Measurements from ENCODE around the gene ATRIP. TPM values are rescaled to one million over a fixed set of nuclear protein-coding genes. Genes with fewer than 3 reads are reported as not detected.
"Not testable (repeated sequence)": the region's sequence is repeated elsewhere in the genome, so short reads cannot be mapped to it uniquely, and the experiment has no call there.

Gene ATRIP
- total RNA-seq, 1 donor from 2014 or later: 15.8 TPM

DNA sequence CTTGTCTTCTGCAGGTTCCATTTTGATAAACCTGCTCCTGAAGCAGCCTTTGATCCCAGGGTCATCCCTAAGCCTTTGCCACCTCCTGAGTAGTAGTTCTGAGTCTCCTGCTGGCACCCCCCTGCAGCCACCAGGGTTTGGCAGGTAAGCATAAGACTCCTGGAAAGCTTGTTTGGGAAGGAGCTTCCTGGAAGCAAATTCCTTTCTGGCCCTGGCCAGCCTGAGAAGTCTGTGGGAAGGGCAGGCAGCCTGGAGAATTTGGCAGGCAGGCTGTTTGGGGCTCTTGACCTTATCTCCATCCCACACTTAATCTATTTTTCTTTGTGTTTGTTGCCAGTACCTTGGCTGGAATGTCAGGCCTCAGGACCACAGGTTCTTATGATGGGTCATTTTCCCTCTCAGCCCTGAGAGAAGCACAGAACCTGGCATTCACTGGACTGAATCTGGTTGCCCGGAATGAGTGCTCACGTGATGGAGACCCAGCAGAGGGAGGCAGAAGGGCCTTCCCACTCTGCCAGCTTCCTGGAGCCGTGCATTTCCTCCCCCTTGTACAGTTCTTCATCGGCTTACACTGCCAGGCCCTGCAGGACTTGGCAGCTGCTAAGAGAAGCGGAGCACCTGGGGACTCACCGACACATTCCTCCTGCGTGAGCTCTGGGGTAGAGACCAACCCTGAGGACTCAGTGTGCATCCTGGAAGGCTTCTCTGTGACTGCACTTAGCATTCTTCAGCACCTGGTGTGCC lies 13.4 kb downstream of the ATRIP start:
- Mint-ChIP-seq H3K9me3 (ENCODE audit: unreplicated experiment) (no peaks in the 10 kb centered on the region), H3K4me1 (ENCODE audit: low read depth, unreplicated experiment) (no peaks in the 10 kb centered on the region), H3K36me3 (ENCODE audit: unreplicated experiment) (no peaks in the 10 kb centered on the region), H3K27ac (ENCODE audit: unreplicated experiment) (no peak overlapping the region), H3K27me3 (ENCODE audit: unreplicated experiment) (no peaks in the 10 kb centered on the region), H3K4me3 (ENCODE audit: unreplicated experiment) (no peak overlapping the region)
- TF ChIP-seq, protein P1, sequence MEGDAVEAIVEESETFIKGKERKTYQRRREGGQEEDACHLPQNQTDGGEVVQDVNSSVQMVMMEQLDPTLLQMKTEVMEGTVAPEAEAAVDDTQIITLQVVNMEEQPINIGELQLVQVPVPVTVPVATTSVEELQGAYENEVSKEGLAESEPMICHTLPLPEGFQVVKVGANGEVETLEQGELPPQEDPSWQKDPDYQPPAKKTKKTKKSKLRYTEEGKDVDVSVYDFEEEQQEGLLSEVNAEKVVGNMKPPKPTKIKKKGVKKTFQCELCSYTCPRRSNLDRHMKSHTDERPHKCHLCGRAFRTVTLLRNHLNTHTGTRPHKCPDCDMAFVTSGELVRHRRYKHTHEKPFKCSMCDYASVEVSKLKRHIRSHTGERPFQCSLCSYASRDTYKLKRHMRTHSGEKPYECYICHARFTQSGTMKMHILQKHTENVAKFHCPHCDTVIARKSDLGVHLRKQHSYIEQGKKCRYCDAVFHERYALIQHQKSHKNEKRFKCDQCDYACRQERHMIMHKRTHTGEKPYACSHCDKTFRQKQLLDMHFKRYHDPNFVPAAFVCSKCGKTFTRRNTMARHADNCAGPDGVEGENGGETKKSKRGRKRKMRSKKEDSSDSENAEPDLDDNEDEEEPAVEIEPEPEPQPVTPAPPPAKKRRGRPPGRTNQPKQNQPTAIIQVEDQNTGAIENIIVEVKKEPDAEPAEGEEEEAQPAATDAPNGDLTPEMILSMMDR (IDR thresholded peaks at IDR 0.05; ENCODE audit: partially characterized antibody, unreplicated experiment): no peak
- DNase-seq: no peak

DNA sequence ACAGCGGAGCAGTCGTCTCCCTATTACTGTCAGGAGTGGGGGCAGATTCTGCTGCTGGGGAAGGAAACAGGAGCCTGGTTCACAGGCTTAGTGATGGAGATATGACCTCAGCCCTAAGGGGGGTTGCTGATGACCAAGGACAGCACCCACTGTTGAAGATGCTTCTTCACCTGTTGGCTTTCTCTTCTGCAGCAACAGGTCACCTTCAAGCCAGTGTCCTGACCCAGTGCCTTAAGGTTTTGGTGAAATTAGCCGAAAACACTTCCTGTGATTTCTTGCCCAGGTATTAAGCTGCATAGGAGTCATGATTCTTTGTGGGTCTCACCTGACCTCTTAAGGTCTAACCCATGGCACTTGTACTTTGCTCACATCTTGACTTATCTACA lies 14.0 kb downstream of the ATRIP start:
- Mint-ChIP-seq H3K9me3 (ENCODE audit: unreplicated experiment) (peaks cover under 1% of the 10 kb centered on the region), H3K36me3 (ENCODE audit: unreplicated experiment) (no peaks in the 10 kb centered on the region), H3K4me1 (ENCODE audit: low read depth, unreplicated experiment) (peaks cover 3% of the 10 kb centered on the region), H3K27me3 (ENCODE audit: unreplicated experiment) (no peaks in the 10 kb centered on the region), H3K27ac (ENCODE audit: unreplicated experiment) (no peak overlapping the region), H3K4me3 (ENCODE audit: unreplicated experiment) (no peak overlapping the region)
- TF ChIP-seq, protein P1 (IDR thresholded peaks at IDR 0.05; ENCODE audit: partially characterized antibody, unreplicated experiment): no peak
- DNase-seq: no peak

DNA sequence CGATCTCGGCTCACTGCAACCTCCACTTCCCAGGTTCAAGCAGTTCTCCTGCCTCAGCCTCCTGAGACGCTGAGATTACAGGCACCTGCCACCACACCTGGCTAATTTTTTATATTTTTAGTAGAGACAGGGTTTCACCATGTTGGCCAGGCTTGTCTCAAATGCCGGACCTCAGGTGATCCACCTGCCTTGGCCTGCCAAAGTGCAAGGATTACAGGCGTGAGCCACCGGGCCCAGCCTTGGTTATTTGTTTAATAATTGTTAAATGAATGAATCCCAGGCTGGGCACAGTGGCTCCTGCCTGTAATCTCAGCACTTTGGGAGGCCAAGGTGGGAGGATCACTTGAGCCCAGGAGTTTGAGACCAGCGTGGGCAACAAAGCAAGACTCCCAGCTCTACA lies 15.2 kb downstream of the ATRIP start:
- H3K27ac Mint-ChIP-seq (ENCODE audit: unreplicated experiment); DNase-seq; H3K36me3 Mint-ChIP-seq (ENCODE audit: unreplicated experiment); H3K27me3 Mint-ChIP-seq (ENCODE audit: unreplicated experiment); H3K4me3 Mint-ChIP-seq (ENCODE audit: unreplicated experiment); H3K9me3 Mint-ChIP-seq (ENCODE audit: unreplicated experiment); H3K4me1 Mint-ChIP-seq (ENCODE audit: low read depth, unreplicated experiment): not testable (repeated sequence)

DNA sequence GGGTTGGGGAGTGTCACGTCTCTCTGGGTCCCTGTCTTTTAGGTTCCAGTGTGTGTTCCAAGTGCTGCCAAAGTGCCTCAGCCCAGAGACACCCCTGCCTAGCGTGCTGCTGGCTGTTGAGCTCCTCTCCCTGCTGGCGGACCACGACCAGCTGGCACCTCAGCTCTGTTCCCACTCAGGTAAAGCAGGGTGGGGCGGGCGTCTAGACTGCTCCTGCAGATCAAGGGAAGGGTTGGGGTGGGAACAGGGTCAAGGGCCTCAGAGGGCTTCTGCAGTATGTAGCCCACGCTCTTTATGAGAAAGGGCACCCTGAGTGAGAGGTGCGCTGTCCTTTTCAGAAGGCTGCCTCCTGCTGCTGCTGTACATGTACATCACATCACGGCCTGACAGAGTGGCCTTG lies 17.2 kb downstream of the ATRIP start:
- TF ChIP-seq, protein P1 (IDR thresholded peaks at IDR 0.05; ENCODE audit: partially characterized antibody, unreplicated experiment): no peak
- H3K36me3 Mint-ChIP-seq (ENCODE audit: unreplicated experiment): peaks cover 7% of the 10 kb centered on the region
- H3K27me3 Mint-ChIP-seq (ENCODE audit: unreplicated experiment): peaks cover 12% of the 10 kb centered on the region
- no peak overlapping the region for H3K4me3 Mint-ChIP-seq (ENCODE audit: unreplicated experiment)
- H3K27ac Mint-ChIP-seq (ENCODE audit: unreplicated experiment): no peak overlapping the region
- no peak for DNase-seq
- H3K4me1 Mint-ChIP-seq (ENCODE audit: low read depth, unreplicated experiment): peaks cover 20% of the 10 kb centered on the region
- peaks cover 12% of the 10 kb centered on the region for H3K9me3 Mint-ChIP-seq (ENCODE audit: unreplicated experiment)

DNA sequence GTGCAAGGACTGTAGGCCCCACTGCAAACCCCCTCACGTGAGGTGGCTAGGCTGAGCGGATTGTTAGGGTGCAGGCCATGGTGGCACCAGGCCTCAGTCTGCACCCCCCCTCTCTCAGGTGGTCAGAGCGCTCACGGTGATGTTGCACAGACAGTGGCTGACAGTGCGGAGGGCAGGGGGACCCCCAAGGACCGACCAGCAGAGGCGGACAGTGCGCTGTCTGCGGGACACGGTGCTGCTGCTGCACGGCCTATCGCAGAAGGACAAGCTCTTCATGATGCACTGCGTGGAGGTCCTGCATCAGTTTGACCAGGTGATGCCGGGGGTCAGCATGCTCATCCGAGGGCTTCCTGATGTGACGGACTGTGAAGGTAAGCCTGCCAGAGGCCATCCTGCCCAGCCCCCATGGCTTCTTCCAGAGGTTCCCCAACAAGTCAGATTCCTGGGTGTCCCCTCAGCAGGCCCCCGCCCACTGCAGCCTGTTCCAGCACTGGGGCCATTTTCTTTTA lies 18.2 kb downstream of the ATRIP start:
- H3K27ac Mint-ChIP-seq (ENCODE audit: unreplicated experiment): no peak overlapping the region
- peaks cover 7% of the 10 kb centered on the region for H3K36me3 Mint-ChIP-seq (ENCODE audit: unreplicated experiment)
- no peak overlapping the region for H3K4me3 Mint-ChIP-seq (ENCODE audit: unreplicated experiment)
- H3K4me1 Mint-ChIP-seq (ENCODE audit: low read depth, unreplicated experiment): peaks cover 24% of the 10 kb centered on the region
- H3K9me3 Mint-ChIP-seq (ENCODE audit: unreplicated experiment): peaks cover 12% of the 10 kb centered on the region
- TF ChIP-seq, protein P1 (IDR thresholded peaks at IDR 0.05; ENCODE audit: partially characterized antibody, unreplicated experiment): no peak
- H3K27me3 Mint-ChIP-seq (ENCODE audit: unreplicated experiment): peaks cover 12% of the 10 kb centered on the region
- DNase-seq: no peak
